Cortex of kidney (tissue), 1 donor: ENCODE results near the gene MLIP.
"Not testable (repeated sequence)": the region's sequence is repeated elsewhere in the genome, so short reads cannot be mapped to it uniquely, and the experiment has no call there.

Experiments used
- DNase-seq: peaks from one replicate; lab custom pipeline; 2025; lab: John Stamatoyannopoulos, UW

Gene MLIP

DNA sequence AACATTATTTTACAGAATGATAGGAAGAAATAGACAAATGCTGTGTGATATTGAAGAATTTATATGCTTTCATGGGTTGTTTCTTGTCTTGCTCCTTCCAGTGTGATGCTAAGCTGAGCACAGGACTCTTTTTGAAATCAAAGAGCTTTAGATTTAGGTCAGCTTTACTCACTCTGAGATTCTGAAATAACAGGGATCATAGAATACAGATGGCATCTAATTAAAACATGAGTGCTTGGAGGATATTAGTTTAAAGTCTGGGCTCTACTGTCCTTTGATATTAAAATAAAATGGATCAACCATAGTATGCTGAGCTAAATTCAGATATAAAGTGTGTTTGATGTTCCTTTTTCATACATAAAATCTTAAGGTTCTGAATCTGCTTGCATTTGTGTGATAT is 29.6 kb downstream of the MLIP start:
- no peak for DNase-seq

DNA sequence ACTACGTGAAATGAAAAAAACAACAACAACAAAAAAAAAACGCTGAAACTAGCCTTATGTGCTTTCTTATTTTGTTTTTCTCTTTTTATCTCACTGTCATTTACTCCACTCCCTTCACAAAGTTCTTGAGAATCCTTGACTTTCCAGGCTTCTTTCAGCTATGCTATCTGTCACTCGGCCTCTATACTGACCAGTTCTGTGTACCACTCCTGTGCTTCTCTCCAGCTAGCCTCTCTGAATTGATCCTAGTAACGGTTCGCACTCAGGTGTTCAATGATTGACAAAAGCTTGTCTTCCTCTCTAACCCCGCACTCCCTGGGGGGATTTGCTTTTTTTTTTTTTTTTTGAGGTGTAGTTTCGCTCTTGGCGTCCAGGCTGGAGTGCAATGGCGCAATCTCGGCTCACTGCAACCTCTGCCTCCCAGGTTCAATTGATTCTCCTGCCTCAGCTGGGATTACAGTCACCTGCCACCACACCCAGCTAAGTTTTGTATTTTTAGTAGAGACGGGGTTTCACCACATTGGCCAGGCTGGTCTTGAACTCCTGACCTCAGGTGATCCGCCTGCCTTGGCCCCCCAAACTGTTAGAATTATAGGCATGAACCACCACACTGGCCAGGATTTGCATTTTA is 31.8 kb downstream of the MLIP start:
- DNase-seq, result no peak

DNA sequence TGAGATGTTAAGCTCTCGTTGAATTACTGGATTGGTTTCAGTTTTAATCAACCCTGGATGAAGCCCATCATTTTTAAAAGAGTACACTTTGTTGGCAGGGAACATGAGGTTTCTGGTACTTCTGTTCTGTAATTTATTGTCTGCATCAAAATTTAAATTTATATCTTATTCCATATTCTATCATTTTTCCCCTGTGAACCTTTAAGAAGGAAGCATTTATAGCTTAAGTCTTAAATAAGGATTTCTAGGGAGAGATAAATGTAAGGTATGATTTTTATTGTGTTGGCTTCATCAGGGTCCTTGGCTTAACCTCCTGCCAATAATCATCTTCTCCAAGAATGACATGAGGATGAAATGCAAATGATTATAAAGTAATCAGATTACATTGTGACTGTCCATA is 40.6 kb downstream of the MLIP start:
- no peak for DNase-seq

DNA sequence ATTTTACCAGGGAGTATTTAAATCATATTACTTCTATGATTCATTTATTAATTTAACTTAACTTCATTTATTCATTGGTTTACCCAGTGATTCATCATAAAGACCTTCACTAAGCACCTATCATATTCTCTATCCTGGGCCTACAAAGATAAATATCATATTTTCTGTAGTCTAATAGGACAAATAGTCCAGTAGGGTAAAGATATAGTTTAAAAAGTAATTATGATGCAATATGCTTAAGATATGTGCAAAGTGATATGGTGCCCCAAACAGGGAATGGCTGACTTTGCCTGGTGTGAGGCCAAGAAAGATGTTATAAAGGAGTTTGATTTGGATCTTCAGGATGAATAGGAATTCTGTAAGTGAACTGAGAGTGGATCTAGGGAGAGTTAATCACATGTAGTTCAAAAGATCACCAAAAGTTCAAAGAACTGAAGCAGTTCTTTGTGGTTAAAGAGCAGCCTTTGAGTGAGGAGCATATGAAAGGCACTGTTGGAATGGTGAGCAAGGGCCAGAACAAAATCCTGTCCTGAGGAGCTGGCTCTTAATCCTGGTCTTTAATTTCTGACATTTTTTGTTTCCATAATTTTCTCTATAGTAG is 45.5 kb downstream of the MLIP start:
- no peak for DNase-seq

DNA sequence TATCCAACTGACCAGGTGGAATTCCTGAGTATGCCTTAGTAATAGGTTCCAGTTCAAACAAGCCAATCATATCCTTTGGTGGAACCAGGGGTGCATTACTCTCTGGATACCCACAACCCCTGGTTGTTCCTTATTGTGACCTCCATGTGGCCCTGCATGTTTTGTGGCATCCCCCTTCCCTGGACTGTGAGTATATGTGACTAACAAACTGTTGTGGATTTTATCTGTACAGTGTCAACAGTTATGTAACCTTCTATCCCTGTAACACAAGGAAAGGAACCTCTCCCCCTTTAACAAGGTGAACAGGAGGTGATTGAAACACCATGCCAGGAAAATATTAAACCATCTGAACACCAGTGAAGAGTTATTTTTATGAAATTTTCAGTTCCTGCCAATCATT is 46.2 kb downstream of the MLIP start:
- no peak for DNase-seq

DNA sequence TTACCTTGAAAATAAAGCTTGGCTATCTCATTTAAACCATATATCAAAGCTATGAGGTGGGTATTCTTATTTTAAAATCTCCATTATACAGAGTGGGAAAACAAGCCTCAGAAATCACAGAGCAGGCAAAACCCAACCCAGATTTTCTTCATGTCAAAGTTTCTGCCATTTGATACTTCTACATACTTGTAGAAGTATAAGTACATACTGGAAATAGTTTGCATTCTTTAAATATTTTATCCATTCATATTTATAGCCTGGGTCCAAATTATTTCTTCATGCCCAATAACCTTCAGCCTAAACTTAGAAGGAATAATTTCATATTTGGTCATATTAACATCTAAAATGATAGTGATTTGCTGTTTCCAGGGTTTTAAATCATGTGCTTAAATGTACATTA is 61.8 kb downstream of the MLIP start:
- DNase-seq, result no peak

DNA sequence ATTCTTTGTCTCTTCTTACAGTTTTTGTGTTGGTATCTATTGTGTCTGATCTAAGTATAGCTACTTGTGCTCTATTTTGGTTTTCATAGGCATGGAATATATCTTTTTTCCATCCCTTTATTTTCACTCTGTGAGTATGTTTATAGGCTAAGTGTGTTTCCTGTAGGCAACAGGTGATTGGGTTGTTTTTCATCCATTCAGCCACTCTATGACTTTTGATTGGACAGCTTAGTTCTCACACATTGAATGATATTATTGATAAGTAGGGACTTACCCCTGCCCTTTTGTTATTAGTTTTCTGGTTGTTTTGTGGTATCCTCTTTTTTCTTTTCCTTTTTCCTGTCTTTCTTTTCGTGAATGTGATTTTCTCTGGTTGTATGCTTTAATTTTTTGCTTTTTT is 67.9 kb downstream of the MLIP start:
- DNase-seq, result no peak

DNA sequence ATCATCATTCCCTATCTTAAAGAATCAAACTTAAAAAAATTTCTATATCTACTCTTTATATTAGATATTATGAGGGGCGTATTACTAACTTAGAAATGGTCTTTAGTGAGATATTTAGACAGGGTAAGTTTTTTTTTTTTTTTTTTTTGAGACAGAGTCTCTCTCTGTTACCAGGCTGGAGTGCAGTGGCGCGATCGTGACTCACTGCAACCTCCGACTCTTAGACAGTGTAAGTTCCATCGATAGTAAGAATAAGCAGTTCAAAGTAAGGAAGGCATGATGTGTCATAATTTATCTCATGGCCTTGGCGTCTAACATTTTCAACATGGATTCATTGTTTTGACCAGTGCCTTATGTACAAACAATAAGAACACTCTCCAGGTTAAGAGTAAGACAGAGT is 72.4 kb downstream of the MLIP start:
- no peak for DNase-seq

DNA sequence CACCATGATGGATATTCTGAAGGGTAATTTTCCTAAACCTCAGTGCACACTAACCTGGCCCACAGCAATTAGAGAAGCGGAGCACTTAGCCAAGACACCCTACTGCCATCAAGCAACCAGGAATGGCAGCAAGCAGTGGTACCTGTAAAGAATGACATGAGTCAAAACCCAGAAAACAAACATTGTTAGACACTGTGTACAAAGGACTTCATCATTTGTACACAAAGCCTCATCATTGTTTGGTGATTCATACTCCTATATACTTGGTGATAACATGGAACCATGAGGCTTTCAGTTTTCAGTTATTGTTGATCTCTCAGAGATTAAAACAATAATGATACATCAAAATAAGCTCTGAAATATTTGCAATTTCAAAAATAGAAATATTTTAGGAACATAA is 74.6 kb downstream of the MLIP start:
- no peak for DNase-seq

DNA sequence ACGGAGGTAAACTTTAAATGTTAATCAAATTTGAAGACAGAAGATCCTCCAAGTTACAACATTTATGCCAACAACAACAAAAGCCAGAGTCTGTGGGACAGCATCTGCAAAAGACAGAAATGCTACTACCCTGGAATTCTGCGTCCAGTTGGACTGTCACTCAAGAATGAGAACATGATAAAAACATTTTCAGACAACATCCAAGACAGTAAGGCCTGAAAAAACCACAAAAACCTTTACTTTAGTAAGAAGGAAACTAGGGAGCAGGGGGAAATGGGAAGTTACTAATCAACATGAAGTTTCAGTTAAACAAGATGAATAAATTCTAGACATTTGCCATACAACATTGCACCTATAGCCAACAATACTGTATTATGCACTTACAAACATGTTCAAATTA is 77.6 kb downstream of the MLIP start:
- no peak for DNase-seq

DNA sequence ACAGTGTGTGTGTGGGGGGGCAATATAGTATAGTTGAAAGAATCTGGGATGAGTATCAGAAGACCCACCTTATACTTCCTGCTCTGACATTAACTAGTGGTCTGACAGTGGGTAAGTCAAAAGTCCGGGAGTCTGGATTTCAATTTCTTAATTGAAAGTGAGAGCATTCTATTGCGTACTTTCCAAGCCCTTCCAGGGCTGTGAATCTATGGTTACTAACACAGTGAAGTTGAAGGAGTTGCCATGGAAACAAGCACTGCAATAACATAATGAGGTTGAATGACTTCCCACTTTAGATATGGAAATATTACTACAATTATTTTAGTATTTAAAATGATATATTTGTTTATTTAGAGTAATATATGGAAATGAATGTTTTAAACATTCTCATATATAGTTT is 80.2 kb downstream of the MLIP start:
- no peak for DNase-seq

DNA sequence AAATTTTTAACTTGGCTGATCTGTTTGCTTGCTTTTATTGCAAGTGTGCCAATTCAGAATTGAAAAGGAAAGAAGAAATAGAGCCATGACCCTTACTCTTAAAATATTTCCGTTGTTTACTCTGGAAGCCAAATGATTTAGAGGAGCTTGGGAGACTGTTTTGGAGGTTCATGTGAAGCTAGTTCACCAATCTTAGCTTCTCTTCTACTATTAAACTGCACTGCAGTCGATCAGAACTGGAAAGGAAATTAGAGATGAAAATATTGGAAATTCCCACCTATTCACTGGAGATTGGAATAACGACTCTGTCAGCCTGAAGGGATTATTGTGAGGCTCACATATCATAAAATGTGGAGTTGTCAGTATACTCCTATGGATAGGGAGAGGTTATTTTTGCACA is 81.8 kb downstream of the MLIP start:
- DNase-seq, result no peak

DNA sequence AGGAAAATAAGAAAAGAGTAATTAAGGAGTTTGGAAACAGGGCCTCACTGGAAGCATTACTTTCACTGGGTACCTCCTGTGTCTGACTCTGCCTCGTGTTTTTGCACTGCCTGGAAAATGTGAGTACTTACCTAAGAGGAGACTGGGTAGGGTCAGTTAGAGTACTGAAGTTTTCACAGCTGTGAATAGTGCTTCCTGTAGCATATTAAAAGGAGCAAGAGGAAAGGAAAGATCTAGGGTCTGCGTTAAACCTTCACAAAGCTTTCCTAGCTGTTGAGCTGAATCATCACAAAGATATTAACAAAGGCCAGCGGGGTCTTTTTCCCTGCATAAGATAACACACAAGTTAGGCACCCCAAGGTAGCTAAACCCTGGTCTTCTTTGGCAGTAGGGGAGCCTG is 82.3 kb downstream of the MLIP start:
- no peak for DNase-seq

DNA sequence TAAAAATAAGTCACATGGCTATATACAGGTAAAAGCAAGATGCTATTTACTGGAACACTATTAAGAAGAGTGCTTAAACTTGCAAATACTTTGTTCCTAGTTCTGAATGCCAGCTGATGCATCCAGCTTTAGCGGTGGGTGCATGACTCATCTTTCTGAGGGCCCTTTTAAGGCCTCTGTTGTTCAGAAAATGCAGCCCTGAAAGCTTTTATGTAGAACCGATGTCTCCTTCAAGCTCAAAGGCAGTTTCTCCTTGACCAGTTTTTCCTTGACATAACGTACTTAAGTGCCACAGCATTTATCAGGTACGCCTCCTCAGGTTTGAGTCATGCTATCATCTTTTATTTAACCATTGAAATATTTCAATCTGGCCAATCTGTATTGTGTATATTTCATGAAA is 82.8 kb downstream of the MLIP start:
- DNase-seq, result no peak

DNA sequence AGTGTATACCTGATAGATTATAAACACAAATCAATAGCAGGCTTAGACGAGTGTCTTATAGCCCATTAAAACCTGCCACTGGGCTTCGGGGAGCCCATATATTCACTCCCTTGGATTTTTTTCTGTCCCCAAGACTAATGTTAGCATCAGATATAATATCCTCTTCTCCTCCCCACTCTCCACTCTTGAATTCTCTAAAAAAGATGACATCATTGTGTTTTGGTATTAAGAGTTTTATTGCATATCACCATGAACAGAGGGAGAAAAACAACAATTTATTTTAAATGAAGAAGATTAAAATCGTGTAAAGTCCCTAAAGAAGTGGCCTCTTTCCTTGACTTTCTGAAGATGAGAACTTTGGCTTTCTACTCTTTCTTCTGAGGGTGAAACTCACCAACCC is 84.4 kb downstream of the MLIP start:
- DNase-seq, result no peak

DNA sequence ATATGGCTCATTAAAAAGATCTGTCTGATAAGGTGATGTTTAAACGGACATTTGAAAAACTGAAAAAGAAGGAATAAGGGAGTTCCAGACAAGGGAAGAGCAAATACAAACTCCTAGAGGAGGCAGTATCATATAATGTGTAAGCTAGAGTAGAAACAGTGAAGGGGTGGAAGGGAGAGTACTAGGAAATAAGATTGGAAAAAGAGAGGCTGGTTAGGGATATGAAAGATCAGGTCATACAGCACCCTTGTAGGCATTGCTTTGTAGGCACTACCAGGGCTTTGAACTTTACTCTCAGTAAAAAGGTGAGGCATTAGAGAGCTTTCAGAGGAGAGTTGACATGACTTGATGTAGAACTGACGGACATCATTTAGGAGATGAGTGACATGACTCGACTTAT is 85.7 kb downstream of the MLIP start:
- no peak for DNase-seq

DNA sequence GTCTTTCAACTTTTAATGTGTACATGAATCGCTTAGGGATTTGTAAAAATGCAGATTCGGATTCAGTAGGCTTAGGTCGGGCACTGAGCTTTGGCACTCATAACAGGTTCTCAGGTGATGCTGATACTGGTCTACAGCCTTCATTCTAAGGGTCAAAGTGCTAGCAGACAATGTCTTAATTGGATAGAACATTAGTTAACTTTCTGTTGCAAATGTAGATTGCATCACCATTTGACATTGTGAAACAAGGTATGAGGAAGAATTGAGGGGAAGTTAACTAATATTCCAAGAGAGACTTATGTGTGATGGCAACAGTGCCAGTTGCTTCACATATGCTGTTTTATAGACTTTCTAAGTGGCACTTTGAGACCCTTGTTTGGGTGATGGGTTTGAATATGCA is 86.9 kb downstream of the MLIP start:
- no peak for DNase-seq

DNA sequence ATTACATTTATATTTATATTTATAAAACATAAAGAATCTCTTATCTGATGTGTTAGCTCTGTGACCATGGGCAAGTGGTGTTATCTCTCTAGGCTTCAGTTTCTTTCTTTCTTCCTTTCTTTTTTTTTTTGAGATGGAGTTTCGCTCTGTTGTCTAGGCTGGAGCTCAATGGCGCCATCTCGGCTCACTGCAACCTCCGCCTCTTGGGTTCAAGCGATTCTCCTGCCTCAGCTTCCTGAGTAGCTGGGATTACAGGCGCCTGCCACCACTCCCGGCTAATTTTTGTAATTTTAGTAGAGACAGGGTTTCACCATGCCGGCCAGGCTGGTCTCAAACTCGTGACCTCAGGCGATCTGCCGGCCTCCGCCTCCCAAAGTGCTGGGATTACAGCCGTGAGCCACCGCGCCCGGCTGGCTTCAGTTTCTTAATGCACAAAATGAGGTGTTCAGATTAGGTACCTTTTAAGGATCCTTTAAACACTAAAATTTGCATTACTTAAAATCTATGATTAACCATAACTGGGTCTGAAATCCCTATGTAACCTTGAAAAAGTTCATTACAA is 92.3 kb downstream of the MLIP start:
- not testable (repeated sequence) for DNase-seq

DNA sequence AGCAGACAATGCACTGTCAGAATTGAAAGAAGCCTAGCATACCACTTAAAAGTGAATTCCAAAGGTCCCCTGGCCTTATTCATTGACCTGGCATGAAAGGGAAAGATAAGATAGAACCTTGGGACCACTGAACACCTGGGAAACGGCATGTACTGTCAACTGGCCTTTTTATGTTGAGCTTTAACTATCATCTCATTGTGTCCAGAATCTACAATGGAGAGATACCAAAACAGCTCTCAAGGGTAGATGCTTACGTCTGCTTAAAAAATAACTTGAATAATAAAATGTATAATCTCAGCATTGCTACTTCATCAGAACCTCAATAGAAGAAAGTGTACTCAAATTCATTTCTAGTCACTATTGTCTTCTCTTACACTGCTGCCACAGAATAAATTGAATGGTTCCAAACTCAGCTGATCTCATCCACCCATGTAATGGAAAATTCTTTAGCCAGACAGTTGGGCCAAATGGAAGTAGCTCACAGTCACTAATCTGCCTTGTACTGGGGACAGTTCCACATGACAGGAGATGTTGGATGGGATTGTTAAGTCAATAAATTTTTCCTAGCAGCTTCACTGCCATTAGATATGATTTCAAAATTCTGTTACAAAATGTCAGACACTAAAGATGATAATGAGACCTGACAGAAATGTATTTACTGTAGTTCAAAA is 93.8 kb downstream of the MLIP start:
- no peak for DNase-seq

DNA sequence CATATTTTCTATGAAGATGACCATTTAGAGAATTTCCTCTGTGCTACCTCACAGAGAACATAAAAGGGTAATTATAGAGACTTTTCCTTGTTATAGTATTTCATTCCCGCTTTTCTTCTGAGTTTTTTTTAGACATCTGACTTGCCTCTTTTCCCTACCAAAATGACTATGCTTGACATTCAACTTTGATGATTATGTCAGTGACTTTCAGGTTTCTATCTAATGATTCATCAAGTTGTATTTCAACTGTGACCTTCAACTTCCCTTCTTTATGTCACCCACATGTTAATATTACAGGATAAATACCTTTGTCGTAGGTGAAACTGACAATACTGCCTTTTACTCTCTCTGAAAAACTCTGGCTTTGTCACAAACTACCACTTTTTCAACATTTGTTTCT is 95.3 kb downstream of the MLIP start:
- no peak for DNase-seq

DNA sequence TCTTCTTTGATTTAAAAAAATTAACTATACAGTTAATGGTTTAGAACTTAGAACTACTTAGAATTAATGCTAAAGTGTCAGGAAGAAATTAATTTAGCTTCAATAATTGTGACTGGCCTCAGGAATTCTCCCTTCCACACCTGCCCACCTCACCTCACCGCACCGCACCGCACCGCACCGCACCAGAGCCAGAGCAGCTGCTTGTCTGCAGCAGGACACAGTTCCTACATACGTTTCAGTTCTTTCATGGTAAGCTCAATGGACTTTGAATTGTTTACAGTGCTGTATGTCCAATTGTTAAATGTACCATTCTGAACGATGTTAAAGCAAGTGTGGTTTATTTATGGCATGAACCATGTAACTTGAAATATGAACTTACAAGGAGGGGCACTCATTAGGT is 98.7 kb downstream of the MLIP start:
- not testable (repeated sequence) for DNase-seq

DNA sequence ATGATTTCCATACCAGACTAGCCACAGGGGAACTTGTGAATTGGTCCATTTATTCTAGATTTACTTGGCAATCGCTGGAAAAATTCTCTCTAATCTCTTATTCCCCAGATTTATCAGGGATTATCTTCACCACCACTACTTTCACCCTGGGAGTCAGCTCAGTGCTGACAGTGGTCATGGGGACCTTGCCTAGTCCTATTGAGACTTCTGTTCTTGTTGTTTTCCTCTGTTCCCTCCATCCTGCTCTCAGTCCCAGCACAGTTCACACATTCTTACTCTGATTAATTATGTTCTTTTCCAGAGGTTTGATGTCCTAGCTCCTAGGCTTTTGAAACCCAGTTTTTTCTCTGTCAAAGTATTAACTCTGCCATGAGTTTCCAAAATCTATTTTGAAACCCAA is 103.0 kb downstream of the MLIP start:
- DNase-seq, result no peak

DNA sequence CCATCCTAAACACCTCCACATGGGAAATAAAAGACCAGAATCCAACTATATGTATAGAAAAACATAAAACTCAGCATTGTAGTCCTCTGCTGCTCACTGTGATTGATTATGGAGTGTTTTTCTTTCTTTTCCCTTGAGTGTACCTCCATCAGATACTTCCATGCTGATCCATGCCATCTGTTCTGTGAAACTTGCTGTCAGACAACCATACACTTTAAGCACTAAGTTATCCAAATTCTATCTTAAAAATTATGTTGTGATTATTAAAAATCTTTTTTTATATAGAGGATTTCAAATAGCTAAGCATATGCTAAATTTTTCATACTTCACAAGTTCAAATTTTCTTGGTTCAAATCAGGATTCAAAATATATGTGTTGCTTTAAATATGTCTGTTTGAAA is 105.1 kb downstream of the MLIP start:
- no peak for DNase-seq

DNA sequence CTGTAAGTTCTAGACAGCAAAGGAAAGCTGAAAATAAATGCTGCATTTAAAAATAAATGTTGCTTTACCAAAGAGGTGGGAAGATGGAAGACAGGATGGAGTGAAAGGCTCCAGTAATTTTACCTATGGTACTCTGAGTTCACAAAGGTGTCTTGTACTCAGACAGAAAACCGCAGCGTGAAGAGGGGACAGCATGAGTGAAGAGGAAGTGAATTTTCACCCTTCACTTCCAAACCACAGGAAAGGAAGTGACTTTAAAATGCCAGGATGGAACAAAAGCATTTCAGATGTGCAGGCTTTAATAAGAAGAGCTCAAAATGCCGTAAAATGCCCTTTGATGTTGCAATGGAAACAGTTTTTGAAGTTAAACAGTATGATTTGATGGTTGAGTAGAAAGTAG is 105.8 kb downstream of the MLIP start:
- DNase-seq, result no peak
